ENCODE data around the gene NT5C3A. TPM values are rescaled to one million over a fixed set of nuclear protein-coding genes. Genes with fewer than 3 reads are reported as not detected.
"Not testable (repeated sequence)": the region's sequence is repeated elsewhere in the genome, so short reads cannot be mapped to it uniquely, and the experiment has no call there.

NT5C3A gene
- total RNA-seq, 2 donors from 2014 or later, result 20.4 to 26.5 TPM

DNA sequence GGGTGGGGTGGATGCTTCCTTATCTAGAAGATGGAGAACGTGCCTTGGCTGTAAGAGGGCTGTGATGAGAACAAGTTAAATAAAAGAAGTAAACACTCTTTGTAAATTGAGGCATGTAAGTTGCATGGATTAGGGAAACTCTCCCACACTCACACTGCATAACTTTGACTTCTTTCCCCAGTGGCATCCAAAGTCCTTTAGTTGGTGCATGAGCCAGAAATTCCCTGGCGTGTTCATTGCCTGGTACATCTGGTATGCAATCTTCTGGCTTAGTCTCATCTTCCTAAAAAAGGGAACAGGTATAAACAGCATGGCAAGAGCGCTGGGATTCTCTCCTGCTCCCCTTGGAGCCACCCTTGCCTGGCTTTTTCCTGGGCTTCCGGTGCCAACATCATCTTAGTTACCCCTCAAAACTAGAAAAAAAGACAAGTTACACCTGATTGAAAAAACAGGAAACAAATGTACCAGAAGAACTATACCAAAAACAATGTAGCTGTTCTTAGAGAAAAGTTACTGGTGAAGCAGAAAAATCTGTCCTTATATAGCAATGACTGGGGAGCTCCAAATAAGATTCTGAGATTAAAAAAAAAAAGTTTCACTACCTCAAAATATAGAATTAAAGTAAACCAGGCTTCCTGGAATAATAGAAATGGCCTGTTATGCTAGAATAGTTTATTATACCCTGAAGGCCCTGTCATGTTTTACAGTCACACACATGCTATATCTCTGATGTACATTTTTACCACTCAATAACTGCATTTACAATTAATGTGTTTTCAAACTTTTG lies 36.8 kb upstream of the NT5C3A start:
- Histone ChIP-seq H3K27ac (no peak overlapping the region), H3K4me1 (no peaks in the 10 kb centered on the region), H3K36me3 (replicated peaks in 1 of 2; ENCODE audit: insufficient read depth in 1 of 2, low read depth in 2 of 2) (peaks cover 6 to 42% of the 10 kb centered on the region in 2 donors), H3K4me3 (no peak overlapping the region), H3K9me3 (no peaks in the 10 kb centered on the region), H3K27me3 (no peaks in the 10 kb centered on the region)
- WGBS, 2 donors, result 85 to 88% methylated on average over 4 of the region's 4 CpGs
- DNase-seq (no peak), ATAC-seq (no peak)
- intact Hi-C loops (cut with DNase I), result no loop called here
- TF ChIP-seq, protein P1, sequence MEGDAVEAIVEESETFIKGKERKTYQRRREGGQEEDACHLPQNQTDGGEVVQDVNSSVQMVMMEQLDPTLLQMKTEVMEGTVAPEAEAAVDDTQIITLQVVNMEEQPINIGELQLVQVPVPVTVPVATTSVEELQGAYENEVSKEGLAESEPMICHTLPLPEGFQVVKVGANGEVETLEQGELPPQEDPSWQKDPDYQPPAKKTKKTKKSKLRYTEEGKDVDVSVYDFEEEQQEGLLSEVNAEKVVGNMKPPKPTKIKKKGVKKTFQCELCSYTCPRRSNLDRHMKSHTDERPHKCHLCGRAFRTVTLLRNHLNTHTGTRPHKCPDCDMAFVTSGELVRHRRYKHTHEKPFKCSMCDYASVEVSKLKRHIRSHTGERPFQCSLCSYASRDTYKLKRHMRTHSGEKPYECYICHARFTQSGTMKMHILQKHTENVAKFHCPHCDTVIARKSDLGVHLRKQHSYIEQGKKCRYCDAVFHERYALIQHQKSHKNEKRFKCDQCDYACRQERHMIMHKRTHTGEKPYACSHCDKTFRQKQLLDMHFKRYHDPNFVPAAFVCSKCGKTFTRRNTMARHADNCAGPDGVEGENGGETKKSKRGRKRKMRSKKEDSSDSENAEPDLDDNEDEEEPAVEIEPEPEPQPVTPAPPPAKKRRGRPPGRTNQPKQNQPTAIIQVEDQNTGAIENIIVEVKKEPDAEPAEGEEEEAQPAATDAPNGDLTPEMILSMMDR (IDR thresholded peaks at IDR 0.05), result no peak
- no peak for TF ChIP-seq POLR2A (IDR thresholded peaks at IDR 0.05)

DNA sequence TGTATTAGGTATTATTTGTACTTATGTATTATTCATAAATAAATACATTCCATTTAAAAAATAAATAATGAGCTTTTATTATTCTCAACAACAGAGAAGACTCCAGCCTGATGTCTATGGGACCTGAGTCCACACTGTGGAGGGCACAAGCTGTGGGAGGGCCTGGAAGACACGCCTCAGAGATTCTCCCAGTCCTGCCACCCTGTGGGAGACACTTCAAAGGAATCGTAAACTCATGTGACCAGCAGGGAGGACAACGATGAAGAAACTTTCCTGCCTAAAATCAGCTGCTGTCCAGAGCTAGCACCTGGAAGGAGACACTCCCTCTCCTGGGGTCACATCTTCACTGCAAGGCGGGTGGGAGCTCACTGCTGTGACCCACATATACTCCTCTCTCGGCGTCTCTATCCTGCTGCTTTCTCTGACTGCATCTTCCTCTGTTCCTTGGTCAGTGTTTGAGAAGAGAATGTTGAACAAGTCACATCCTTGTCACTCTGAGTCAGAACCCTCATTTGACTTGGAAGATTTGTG lies 32.2 kb upstream of the NT5C3A start:
- H3K9me3 ChIP-seq; H3K27ac ChIP-seq; DNase-seq; H3K4me3 ChIP-seq; intact Hi-C loops (cut with DNase I); H3K4me1 ChIP-seq; H3K27me3 ChIP-seq; ATAC-seq: not testable (repeated sequence)
- WGBS, 2 donors, result 76 to 78% methylated on average over 3 of the region's 6 CpGs
- peaks cover 6 to 35% of the 10 kb centered on the region in 2 donors for H3K36me3 ChIP-seq (replicated peaks in 1 of 2; ENCODE audit: insufficient read depth in 1 of 2, low read depth in 2 of 2)

DNA sequence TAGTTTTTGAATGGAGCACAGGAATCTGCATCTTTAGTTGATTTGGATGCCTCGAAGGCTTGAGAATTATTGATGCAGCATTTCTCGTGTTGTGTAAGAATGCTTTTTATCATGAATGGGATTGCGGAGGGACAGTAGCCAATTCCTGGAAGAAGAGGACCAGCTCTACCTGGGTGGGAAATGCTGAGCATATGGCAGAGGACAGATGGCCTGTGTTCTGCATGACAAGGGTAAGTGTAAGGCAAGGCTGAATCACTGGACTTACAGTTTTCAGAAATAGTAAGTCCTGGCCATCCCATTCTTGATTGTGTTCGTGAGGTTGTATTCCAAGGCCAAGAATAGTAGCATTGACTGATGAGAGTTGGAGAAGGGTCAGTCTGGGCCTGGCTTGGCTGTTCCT lies 30.7 kb upstream of the NT5C3A start:
- DNase-seq, result no peak
- H3K27ac ChIP-seq, result no peak overlapping the region
- H3K4me3 ChIP-seq, result no peak overlapping the region
- WGBS, 2 donors, result 83 to 87% methylated on average over 4 of the region's 4 CpGs
- no peaks in the 10 kb centered on the region for H3K27me3 ChIP-seq
- peaks cover 1 to 24% of the 10 kb centered on the region in 2 donors for H3K36me3 ChIP-seq (replicated peaks in 1 of 2; ENCODE audit: insufficient read depth in 1 of 2, low read depth in 2 of 2)
- no peaks in the 10 kb centered on the region for H3K9me3 ChIP-seq
- intact Hi-C loops (cut with DNase I), result no loop called here
- no peak for ATAC-seq
- H3K4me1 ChIP-seq, result no peaks in the 10 kb centered on the region
- TF ChIP-seq, protein P1 (IDR thresholded peaks at IDR 0.05), result no peak
- no peak for TF ChIP-seq POLR2A (IDR thresholded peaks at IDR 0.05)

DNA sequence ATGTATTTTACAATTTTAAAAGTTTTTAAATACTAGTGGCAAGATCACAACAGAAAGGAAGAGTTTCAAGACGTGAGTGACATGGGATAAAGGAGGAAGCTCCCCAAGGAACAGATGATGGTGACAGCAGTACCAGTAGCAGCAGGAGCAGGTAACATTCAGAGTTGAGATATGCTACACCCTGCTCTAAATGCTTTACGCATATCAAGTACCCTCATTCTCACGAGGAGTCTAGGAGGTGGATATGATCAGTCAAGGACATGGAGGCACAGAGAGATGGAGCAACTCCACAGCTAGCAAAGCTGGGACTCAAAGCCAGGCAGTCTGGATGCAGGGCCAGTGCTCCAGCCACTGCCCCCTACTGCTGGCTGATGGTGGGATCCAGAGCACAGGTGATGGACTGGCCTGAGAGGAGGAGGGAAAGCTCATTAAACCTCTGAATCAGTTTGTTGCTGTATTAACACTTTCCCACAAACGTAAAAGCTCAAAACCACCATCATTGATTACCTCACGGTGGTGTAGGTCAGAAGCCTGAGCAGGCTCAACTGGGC lies 29.1 kb upstream of the NT5C3A start:
- Histone ChIP-seq H3K4me1 (no peaks in the 10 kb centered on the region), H3K27me3 (no peaks in the 10 kb centered on the region), H3K27ac (no peak overlapping the region), H3K9me3 (no peaks in the 10 kb centered on the region), H3K4me3 (no peak overlapping the region), H3K36me3 (replicated peaks in 1 of 2; ENCODE audit: insufficient read depth in 1 of 2, low read depth in 2 of 2) (peaks cover 0 to 19% of the 10 kb centered on the region in 2 donors)
- DNase-seq (no peak), ATAC-seq (no peak)
- WGBS, 2 donors, result 64 to 73% methylated on average over 5 of the region's 5 CpGs
- intact Hi-C loops (cut with DNase I), result no loop called here
- TF ChIP-seq, protein P1 (IDR thresholded peaks at IDR 0.05), result no peak
- no peak for TF ChIP-seq POLR2A (IDR thresholded peaks at IDR 0.05)

DNA sequence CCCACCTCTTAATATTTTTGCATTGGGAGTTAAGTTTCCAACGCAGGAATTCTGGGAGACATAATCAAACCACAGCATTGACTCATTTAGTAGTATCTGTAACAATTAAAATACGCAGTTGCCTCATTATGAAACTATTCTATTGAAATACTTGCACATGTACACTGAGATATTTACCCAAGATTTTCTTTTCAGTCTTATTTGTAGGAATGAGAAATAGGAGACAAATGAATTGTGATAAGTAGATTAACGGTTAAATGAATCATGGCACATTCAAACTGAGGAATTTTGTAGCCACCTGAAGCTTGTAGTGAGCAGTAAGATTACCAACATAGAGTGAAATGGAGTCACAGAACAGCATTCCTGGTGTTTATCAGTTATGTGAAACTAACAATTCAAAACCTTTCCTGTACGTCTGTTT lies 28.5 kb upstream of the NT5C3A start:
- H3K4me1 ChIP-seq, result no peaks in the 10 kb centered on the region
- no peaks in the 10 kb centered on the region for H3K9me3 ChIP-seq
- ATAC-seq (no peak), DNase-seq (no peak)
- WGBS, 2 donors, result 62 to 73% methylated on average over 4 of the region's 4 CpGs
- H3K27me3 ChIP-seq, result no peaks in the 10 kb centered on the region
- TF ChIP-seq, protein P1 (IDR thresholded peaks at IDR 0.05), result no peak
- no peak for TF ChIP-seq POLR2A (IDR thresholded peaks at IDR 0.05)
- H3K36me3 ChIP-seq (replicated peaks in 1 of 2; ENCODE audit: insufficient read depth in 1 of 2, low read depth in 2 of 2), result peaks cover 0 to 14% of the 10 kb centered on the region in 2 donors
- H3K27ac ChIP-seq, result no peak overlapping the region
- H3K4me3 ChIP-seq, result no peak overlapping the region
- intact Hi-C loops (cut with DNase I), result no loop called here

Data from body of pancreas (tissue), 4 donors.